Measurements from ENCODE around the gene NUBP2.

DNA sequence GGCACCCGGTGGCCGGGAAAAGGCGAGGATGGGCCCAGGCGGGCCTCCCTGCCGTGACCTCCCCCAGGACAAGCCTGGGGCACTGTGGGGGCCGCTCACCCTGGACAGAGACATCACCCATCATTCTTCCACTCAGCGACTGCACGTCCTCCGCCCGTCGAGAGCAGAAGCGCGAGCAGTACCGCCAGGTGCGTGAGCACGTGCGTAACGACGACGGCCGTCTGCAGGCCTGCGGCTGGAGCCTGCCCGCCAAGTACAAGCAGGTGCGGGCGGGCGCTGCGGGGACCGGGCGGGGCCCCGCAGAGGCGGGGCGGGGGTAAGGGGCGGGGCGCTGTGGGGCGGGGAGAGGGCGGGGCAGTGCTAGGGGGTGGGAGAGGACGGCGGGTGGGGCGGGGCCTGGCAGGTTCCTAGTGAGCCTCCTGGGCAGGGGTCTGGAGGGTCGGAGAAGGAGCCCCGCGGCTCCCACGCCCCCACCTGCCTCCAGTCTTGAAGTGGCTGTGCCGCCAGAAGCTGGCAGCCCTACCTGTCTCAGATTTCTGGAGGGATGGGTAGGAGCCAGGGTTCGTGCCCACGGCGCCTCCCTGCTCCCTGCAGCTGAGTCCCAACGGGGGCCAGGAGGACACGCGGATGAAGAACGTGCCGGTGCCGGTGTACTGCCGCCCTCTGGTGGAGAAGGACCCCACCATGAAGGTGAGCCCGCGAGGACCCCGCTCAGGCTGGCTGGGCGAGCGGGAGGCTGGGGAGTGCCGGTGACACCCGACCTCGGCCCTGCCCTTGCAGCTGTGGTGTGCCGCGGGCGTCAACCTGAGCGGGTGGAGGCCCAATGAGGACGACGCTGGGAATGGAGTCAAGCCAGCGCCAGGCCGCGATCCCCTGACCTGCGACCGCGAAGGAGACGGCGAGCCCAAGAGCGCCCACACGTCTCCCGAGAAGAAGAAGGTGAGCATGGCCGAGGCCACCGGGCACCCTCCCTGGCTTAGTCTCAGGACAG, 18.9 kb upstream of the NUBP2 start:
- TF ChIP-seq ETV6 (CRISPR knock-in tag; IDR thresholded peaks at IDR 0.05): peak; percentile 58; the same call in 1 of the 2 replicates
- TF ChIP-seq, protein P1, sequence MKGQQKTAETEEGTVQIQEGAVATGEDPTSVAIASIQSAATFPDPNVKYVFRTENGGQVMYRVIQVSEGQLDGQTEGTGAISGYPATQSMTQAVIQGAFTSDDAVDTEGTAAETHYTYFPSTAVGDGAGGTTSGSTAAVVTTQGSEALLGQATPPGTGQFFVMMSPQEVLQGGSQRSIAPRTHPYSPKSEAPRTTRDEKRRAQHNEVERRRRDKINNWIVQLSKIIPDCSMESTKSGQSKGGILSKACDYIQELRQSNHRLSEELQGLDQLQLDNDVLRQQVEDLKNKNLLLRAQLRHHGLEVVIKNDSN (CRISPR knock-in tag; IDR thresholded peaks at IDR 0.05): peak; percentile 69; the same call in 1 of the 2 replicates
- TF ChIP-seq, protein P2, sequence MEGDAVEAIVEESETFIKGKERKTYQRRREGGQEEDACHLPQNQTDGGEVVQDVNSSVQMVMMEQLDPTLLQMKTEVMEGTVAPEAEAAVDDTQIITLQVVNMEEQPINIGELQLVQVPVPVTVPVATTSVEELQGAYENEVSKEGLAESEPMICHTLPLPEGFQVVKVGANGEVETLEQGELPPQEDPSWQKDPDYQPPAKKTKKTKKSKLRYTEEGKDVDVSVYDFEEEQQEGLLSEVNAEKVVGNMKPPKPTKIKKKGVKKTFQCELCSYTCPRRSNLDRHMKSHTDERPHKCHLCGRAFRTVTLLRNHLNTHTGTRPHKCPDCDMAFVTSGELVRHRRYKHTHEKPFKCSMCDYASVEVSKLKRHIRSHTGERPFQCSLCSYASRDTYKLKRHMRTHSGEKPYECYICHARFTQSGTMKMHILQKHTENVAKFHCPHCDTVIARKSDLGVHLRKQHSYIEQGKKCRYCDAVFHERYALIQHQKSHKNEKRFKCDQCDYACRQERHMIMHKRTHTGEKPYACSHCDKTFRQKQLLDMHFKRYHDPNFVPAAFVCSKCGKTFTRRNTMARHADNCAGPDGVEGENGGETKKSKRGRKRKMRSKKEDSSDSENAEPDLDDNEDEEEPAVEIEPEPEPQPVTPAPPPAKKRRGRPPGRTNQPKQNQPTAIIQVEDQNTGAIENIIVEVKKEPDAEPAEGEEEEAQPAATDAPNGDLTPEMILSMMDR (IDR thresholded peaks at IDR 0.05): peak; percentile 48
- TF ChIP-seq ZNF263 (CRISPR knock-in tag; IDR thresholded peaks at IDR 0.05; ENCODE audit: low read depth): no peak
- TF ChIP-seq EMX1 (CRISPR knock-in tag; IDR thresholded peaks at IDR 0.05): no peak
- TF ChIP-seq SP1 (CRISPR knock-in tag; conservative IDR thresholded peaks at IDR 0.05): no peak; the same call in 1 of the 2 replicates
- 0 out of 2 replicates have a peak, but pooled peaks have one; percentile 64 for TF ChIP-seq ZNF121 (CRISPR knock-in tag; IDR thresholded peaks at IDR 0.05)
- TF ChIP-seq, protein P3, sequence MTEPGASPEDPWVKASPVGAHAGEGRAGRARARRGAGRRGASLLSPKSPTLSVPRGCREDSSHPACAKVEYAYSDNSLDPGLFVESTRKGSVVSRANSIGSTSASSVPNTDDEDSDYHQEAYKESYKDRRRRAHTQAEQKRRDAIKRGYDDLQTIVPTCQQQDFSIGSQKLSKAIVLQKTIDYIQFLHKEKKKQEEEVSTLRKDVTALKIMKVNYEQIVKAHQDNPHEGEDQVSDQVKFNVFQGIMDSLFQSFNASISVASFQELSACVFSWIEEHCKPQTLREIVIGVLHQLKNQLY (CRISPR knock-in tag; IDR thresholded peaks at IDR 0.05): no peak
- no peak for TF ChIP-seq CBFB (CRISPR knock-in tag; IDR thresholded peaks at IDR 0.05; ENCODE audit: low read depth)
- no peak for TF ChIP-seq CREB1 (CRISPR knock-in tag; IDR thresholded peaks at IDR 0.05)
- peak; percentile 72; the same call in 1 of the 2 replicates for TF ChIP-seq ZNF232 (CRISPR knock-in tag; IDR thresholded peaks at IDR 0.05)
- TF ChIP-seq, protein P4, sequence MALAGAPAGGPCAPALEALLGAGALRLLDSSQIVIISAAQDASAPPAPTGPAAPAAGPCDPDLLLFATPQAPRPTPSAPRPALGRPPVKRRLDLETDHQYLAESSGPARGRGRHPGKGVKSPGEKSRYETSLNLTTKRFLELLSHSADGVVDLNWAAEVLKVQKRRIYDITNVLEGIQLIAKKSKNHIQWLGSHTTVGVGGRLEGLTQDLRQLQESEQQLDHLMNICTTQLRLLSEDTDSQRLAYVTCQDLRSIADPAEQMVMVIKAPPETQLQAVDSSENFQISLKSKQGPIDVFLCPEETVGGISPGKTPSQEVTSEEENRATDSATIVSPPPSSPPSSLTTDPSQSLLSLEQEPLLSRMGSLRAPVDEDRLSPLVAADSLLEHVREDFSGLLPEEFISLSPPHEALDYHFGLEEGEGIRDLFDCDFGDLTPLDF (CRISPR knock-in tag; IDR thresholded peaks at IDR 0.05): 0 out of 2 replicates have a peak, but pooled peaks have one; percentile 68
